HCT116 (cell line): Measurements from ENCODE around the gene CCDC81. TPM values are rescaled to one million over a fixed set of nuclear protein-coding genes. Genes with fewer than 3 reads are reported as not detected.

Experiments used
- ATAC-seq: fragments of 200-7000 bp; cut with Tn5 transposase; 2 replicates; pipeline ENCODE4 v1.9.1; 2020; ENCODE audit warnings: mild to moderate bottlenecking, moderate library complexity
- BruUV-seq: library from RNA; stranded (reverse); fragments of 400-500 nt; replicated peaks from 2 replicates; lab custom pipeline; 2021; lab: Mats Ljungman, UMichigan
- CTCF ChIA-PET: fragments of 300-600 bp; sonication (Branson Sonifier 250); formaldehyde crosslinking; loops from one replicate; lab custom pipeline; 2021; ENCODE audit warnings: antibody characterized with exemption; lab: Charles Lee
- POLR2A ChIA-PET: fragments of 300-600, 350-600 bp; sonication (Branson Sonifier 250); formaldehyde crosslinking; loops from one replicate; lab custom pipeline; 2021; ENCODE audit warnings: antibody characterized with exemption; lab: Charles Lee
- RAD21 ChIA-PET, 2 experiments: fragments of 300-600 bp; sonication (Branson Sonifier 250); formaldehyde crosslinking; loops; one replicate each; lab custom pipeline; 2023; ENCODE audit warnings: low total read pairs in 2 of 2; ENCODE audit not compliant: uncharacterized antibody in 2 of 2, unreplicated experiment in 2 of 2, low non-redundant PET in 1 of 2; lab: Charles Lee
- DNase-seq: peaks from one replicate; pipeline ENCODE4 v3.0.0-alpha.2; 2010; ENCODE audit warnings: low read depth, low spot score
- H2AFZ ChIP-seq: fragments of 200-600 bp; shearing (Covaris generic), sonication (generic); 2 replicates; pipeline ENCODE4 v1.6.1; 2017; ENCODE audit warnings: low read depth, mixed run types, mixed read lengths, antibody characterized with exemption, low read length; ENCODE audit not compliant: poor library complexity, severe bottlenecking
- H3K27ac ChIP-seq: 2 replicates; pipeline ENCODE4 v1.5.1; 2012; ENCODE audit warnings: low read depth, low read length
- H3K27me3 ChIP-seq: fragments of 200-600 bp; sonication (generic); 2 replicates; pipeline ENCODE4 v1.6.1; 2016; ENCODE audit warnings: mixed run types, low read length, mixed read lengths; ENCODE audit not compliant: insufficient read depth
- H3K36me3 ChIP-seq, 2 experiments: fragments of 200-500 bp in 1 of 2; fragments of 200-600 bp in 1 of 2; sonication (Bioruptor generic) in 1 of 2; sonication (generic) in 1 of 2; 2 replicates each; pipeline versions ENCODE4 v1.5.1 to v1.6.1; 2014 to 2016; ENCODE audit warnings: low read length in 2 of 2, inconsistent platforms in 1 of 2, mixed read lengths in 1 of 2, mixed run types in 1 of 2; ENCODE audit not compliant: insufficient read depth in 2 of 2, control insufficient read depth in 1 of 2
- H3K4me1 ChIP-seq, 2 experiments: fragments of 200-600 bp in 1 of 2; sonication (generic) in 1 of 2; 2 replicates each; pipeline versions ENCODE4 v1.5.1 to v1.6.1; 2012 to 2017; ENCODE audit warnings: low read length in 2 of 2, inconsistent platforms in 1 of 2, mild to moderate bottlenecking in 1 of 2, mixed read lengths in 1 of 2, mixed run types in 1 of 2, moderate library complexity in 1 of 2; ENCODE audit not compliant: insufficient read depth in 2 of 2, control insufficient read depth in 1 of 2
- H3K4me2 ChIP-seq: fragments of 200-600 bp; sonication (generic); 2 replicates; pipeline ENCODE4 v1.6.1; 2017; ENCODE audit warnings: mixed run types, low read length, mixed read lengths
- H3K4me3 ChIP-seq, 2 experiments: fragments of 200-600 bp in 1 of 2; sonication (generic) in 1 of 2; replicated peaks in 1 of 2; 2 replicates each; pipeline ENCODE4 v1.5.1; 2011 to 2016; ENCODE audit warnings: low read length in 2 of 2, control low read depth in 1 of 2, low read depth in 1 of 2, mild to moderate bottlenecking in 1 of 2, mixed read lengths in 1 of 2, mixed run types in 1 of 2
- H3K79me2 ChIP-seq: fragments of 200-600 bp; sonication (generic); 2 replicates; pipeline ENCODE4 v1.6.1; 2017; ENCODE audit warnings: mild to moderate bottlenecking, mixed run types, low read length, moderate library complexity, mixed read lengths; ENCODE audit not compliant: insufficient read depth
- H3K9ac ChIP-seq: fragments of 200-600 bp; sonication (generic); 2 replicates; pipeline ENCODE4 v1.6.1; 2016; ENCODE audit warnings: low read length, mixed read lengths
- H3K9me2 ChIP-seq: fragments of 200-600 bp; sonication (generic), shearing (Covaris generic); 2 replicates; pipeline ENCODE4 v1.6.1; 2017; ENCODE audit warnings: mixed run types, mild to moderate bottlenecking, moderate library complexity; ENCODE audit not compliant: insufficient read depth
- H3K9me3 ChIP-seq, 2 experiments: fragments of 200-500 bp in 1 of 2; fragments of 200-600 bp in 1 of 2; sonication (Bioruptor generic) in 1 of 2; sonication (generic) in 1 of 2; 2 replicates each; pipeline ENCODE4 v1.6.1; 2014 to 2017; ENCODE audit warnings: low read length in 2 of 2, mixed read lengths in 2 of 2, inconsistent platforms in 1 of 2, low read depth in 1 of 2, mild to moderate bottlenecking in 1 of 2, mixed run types in 1 of 2, moderate library complexity in 1 of 2; ENCODE audit not compliant: control insufficient read depth in 1 of 2, insufficient read depth in 1 of 2
- H4K20me1 ChIP-seq: fragments of 200-600 bp; sonication (generic), shearing (Covaris generic); 2 replicates; pipeline ENCODE4 v1.6.1; 2017; ENCODE audit warnings: mixed run types, mild to moderate bottlenecking, moderate library complexity; ENCODE audit not compliant: insufficient read depth
- CBX3 ChIP-seq: IDR thresholded peaks from 2 replicates; pipeline ENCODE4 v1.6.1; 2012; ENCODE audit warnings: low read depth
- CEBPB ChIP-seq: IDR thresholded peaks from 2 replicates; pipeline ENCODE4 v1.6.1; 2012; ENCODE audit warnings: low read depth
- EGR1 ChIP-seq: IDR thresholded peaks from 2 replicates; pipeline ENCODE4 v1.6.1; 2012; ENCODE audit warnings: low read depth
- ELF1 ChIP-seq: IDR thresholded peaks from 2 replicates; pipeline ENCODE4 v1.6.1; 2012; ENCODE audit warnings: low read depth, borderline replicate concordance
- EZH2 ChIP-seq: fragments of 200-600 bp; sonication (generic); IDR thresholded peaks from 2 replicates; pipeline ENCODE4 v1.6.1; 2017; ENCODE audit warnings: antibody characterized with exemption, mixed run types
- FOSL1 ChIP-seq: IDR thresholded peaks from 2 replicates; pipeline ENCODE4 v1.6.1; 2012; ENCODE audit warnings: low read depth
- POLR2A ChIP-seq: IDR thresholded peaks from 2 replicates; pipeline ENCODE4 v1.7.0; 2011; ENCODE audit warnings: borderline replicate concordance; ENCODE audit not compliant: insufficient read depth, insufficient read length; ENCODE audit errors: extremely low read depth
- POLR2AphosphoS5 ChIP-seq: IDR thresholded peaks from 2 replicates; pipeline ENCODE4 v1.6.1; 2011; ENCODE audit warnings: mild to moderate bottlenecking, low read depth, low read length, moderate library complexity
- RAD21 ChIP-seq: IDR thresholded peaks from 2 replicates; pipeline ENCODE4 v1.6.1; 2012; ENCODE audit warnings: low read depth, mild to moderate bottlenecking
- SP1 ChIP-seq: IDR thresholded peaks from 2 replicates; pipeline ENCODE4 v1.6.1; 2012; ENCODE audit warnings: low read depth
- YY1 ChIP-seq: IDR thresholded peaks from 2 replicates; pipeline ENCODE4 v1.6.1; 2011; ENCODE audit warnings: low read length, low read depth, moderate library complexity, mild to moderate bottlenecking; ENCODE audit not compliant: insufficient replicate concordance; ENCODE audit errors: extremely low read depth
- intact Hi-C: fragments of 100-400 bp; cut with micrococcal nuclease; formaldehyde crosslinking; loops from 2 replicates; pipeline ENCODE4 v1.10.0; 2022
- total RNA-seq: library from RNA; stranded (reverse); gene quantifications from one replicate; pipeline ENCODE4 v1.2.1, GENCODE V29; 2021; ENCODE audit not compliant: unreplicated experiment
- TF ChIP-seq, protein P1 (sequence below): IDR thresholded peaks from 2 replicates; pipeline ENCODE4 v1.6.1; 2012
- TF ChIP-seq, protein P2 (sequence below): IDR thresholded peaks from 2 replicates; pipeline ENCODE4 v1.6.1; 2011; ENCODE audit warnings: mild to moderate bottlenecking, low read length, moderate library complexity; ENCODE audit not compliant: insufficient replicate concordance; ENCODE audit errors: extremely low read depth
- TF ChIP-seq, protein P3 (sequence below), 3 experiments: fragments of 200-600 bp in 1 of 3; sonication (generic) in 1 of 3; IDR thresholded peaks in 2 of 3; conservative IDR thresholded peaks in 1 of 3; 2 replicates each; pipeline ENCODE4 v1.5.1; 2012 to 2017; ENCODE audit warnings: low read depth in 2 of 3, low read length in 2 of 3, antibody characterized with exemption in 1 of 3, borderline replicate concordance in 1 of 3, control low read depth in 1 of 3, mild to moderate bottlenecking in 1 of 3, mixed read lengths in 1 of 3, mixed run types in 1 of 3, moderate library complexity in 1 of 3; ENCODE audit not compliant: insufficient read depth in 1 of 3

Gene CCDC81
- total RNA-seq, 1 experiment from 2014 or later, result 0.69 TPM

DNA sequence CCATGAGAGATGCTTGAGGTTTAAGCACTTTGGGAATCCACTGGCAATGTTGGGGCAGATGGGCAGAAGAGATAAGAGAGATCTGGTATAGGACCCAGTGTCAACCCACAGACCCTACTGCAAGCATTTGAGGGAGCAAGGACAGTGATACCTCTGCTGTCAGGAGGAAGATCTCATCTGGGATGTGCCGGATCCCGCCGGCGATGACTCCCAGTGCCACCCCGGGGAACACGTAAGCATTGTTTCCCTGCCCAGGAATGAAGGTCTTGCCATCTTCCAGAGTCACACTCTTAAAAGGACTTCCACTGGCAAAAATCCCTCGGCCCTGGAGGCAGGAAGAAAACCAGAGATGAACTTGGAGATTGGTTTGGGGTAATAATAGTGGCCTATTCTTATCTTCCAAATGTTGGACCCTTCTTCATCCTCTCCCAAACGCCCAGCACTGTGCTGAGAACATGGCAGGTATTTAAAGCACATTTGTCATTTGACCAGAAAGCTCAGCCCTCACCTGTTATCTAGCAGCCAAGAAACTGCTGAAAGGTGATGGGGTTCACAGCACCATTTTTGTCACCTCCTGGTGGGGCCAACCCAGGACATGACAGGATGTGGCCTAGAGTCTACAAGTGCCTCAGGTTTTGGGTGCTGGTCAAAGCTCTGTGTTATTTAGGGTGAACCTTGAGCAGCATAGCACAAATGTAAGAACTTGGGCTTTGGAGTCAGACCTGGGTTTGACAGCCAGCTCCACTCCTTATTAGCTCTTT lies 71.7 kb downstream of the CCDC81 start:
- DNase-seq (no peak), ATAC-seq (no peak)
- H2AFZ ChIP-seq, result no peak overlapping the region
- H3K79me2 ChIP-seq, result no peaks in the 10 kb centered on the region
- BruUV-seq, result no TSS peak
- H3K9me2 ChIP-seq, result no peaks in the 10 kb centered on the region
- CTCF ChIA-PET, result no interaction called here
- RAD21 ChIA-PET, result no interaction called here
- H3K27me3 ChIP-seq, result no peaks in the 10 kb centered on the region
- H3K36me3 ChIP-seq, result no peaks in the 10 kb centered on the region
- H3K9ac ChIP-seq, result no peak overlapping the region
- TF ChIP-seq, protein P1, sequence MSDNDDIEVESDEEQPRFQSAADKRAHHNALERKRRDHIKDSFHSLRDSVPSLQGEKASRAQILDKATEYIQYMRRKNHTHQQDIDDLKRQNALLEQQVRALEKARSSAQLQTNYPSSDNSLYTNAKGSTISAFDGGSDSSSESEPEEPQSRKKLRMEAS, result no peak
- TF ChIP-seq, protein P2, sequence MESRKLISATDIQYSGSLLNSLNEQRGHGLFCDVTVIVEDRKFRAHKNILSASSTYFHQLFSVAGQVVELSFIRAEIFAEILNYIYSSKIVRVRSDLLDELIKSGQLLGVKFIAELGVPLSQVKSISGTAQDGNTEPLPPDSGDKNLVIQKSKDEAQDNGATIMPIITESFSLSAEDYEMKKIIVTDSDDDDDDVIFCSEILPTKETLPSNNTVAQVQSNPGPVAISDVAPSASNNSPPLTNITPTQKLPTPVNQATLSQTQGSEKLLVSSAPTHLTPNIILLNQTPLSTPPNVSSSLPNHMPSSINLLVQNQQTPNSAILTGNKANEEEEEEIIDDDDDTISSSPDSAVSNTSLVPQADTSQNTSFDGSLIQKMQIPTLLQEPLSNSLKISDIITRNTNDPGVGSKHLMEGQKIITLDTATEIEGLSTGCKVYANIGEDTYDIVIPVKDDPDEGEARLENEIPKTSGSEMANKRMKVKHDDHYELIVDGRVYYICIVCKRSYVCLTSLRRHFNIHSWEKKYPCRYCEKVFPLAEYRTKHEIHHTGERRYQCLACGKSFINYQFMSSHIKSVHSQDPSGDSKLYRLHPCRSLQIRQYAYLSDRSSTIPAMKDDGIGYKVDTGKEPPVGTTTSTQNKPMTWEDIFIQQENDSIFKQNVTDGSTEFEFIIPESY, result no peak
- TF ChIP-seq POLR2A (no peak), POLR2AphosphoS5 (no peak), CBX3 (no peak)
- TF ChIP-seq, all 23 proteins: peak for 0
- H3K4me3 ChIP-seq, result no peak overlapping the region
- no peak overlapping the region for H3K4me2 ChIP-seq
- no peaks in the 10 kb centered on the region for H3K9me3 ChIP-seq
- intact Hi-C loops, result no loop called here
- H4K20me1 ChIP-seq, result no peaks in the 10 kb centered on the region
- peaks cover 9 to 12% of the 10 kb centered on the region in 2 experiments for H3K4me1 ChIP-seq
- POLR2A ChIA-PET, result no interaction called here
- H3K27ac ChIP-seq, result no peak overlapping the region

DNA sequence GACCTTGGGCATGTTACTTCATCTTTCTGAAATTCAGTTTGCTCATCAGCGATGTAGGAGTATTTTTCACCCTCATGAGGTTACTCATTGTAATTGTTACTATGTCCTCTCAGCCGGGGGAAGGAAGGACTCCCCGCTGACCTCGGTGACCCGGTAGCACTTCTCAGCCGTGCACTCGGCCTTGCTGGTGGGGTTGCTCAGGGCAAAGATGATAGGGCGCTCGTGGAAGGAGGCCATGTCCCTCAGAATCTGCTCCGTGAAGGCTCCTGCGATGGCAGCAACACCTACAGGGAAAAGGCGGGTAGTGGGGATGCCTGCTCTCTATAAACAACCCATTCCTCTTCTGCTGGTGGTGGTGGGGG lies 72.2 kb downstream of the CCDC81 start:
- H3K27me3 ChIP-seq, result no peaks in the 10 kb centered on the region
- H2AFZ ChIP-seq, result no peak overlapping the region
- no peak overlapping the region for H3K4me3 ChIP-seq
- H3K79me2 ChIP-seq, result no peaks in the 10 kb centered on the region
- intact Hi-C loops, result no loop called here
- no peaks in the 10 kb centered on the region for H4K20me1 ChIP-seq
- ATAC-seq (no peak), DNase-seq (no peak)
- no peak overlapping the region for H3K4me2 ChIP-seq
- H3K9ac ChIP-seq, result no peak overlapping the region
- CTCF ChIA-PET, result no interaction called here
- H3K27ac ChIP-seq, result no peak overlapping the region
- RAD21 ChIA-PET, result no interaction called here
- H3K36me3 ChIP-seq, result no peaks in the 10 kb centered on the region
- H3K4me1 ChIP-seq, result peaks cover 9 to 12% of the 10 kb centered on the region in 2 experiments
- POLR2A ChIA-PET, result no interaction called here
- BruUV-seq, result no TSS peak
- no peaks in the 10 kb centered on the region for H3K9me3 ChIP-seq
- H3K9me2 ChIP-seq, result no peaks in the 10 kb centered on the region
- no peak for TF ChIP-seq SP1
- TF ChIP-seq EZH2, result no peak
- TF ChIP-seq, protein P3, sequence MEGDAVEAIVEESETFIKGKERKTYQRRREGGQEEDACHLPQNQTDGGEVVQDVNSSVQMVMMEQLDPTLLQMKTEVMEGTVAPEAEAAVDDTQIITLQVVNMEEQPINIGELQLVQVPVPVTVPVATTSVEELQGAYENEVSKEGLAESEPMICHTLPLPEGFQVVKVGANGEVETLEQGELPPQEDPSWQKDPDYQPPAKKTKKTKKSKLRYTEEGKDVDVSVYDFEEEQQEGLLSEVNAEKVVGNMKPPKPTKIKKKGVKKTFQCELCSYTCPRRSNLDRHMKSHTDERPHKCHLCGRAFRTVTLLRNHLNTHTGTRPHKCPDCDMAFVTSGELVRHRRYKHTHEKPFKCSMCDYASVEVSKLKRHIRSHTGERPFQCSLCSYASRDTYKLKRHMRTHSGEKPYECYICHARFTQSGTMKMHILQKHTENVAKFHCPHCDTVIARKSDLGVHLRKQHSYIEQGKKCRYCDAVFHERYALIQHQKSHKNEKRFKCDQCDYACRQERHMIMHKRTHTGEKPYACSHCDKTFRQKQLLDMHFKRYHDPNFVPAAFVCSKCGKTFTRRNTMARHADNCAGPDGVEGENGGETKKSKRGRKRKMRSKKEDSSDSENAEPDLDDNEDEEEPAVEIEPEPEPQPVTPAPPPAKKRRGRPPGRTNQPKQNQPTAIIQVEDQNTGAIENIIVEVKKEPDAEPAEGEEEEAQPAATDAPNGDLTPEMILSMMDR (IDR thresholded peaks at IDR 0.05 in 2 of 3, conservative IDR thresholded peaks at IDR 0.05 in 1 of 3; ENCODE audit: borderline replicate concordance in 1 of 3, insufficient read depth in 1 of 3, low read depth in 2 of 3, low read length in 2 of 3), result no peak
- TF ChIP-seq EGR1, result no peak
- no peak for TF ChIP-seq RAD21
- no peak for TF ChIP-seq FOSL1
- TF ChIP-seq CEBPB, result no peak
- no peak for TF ChIP-seq YY1
- TF ChIP-seq POLR2AphosphoS5, result no peak
- no peak for TF ChIP-seq ELF1
